PC-3 (cell line): ENCODE results near the gene ANKZF1. TPM values are rescaled to one million over a fixed set of nuclear protein-coding genes. Genes with fewer than 3 reads are reported as not detected.

ENCODE experiments used
- ATAC-seq: fragments of 200-7000 bp; cut with Tn5 transposase; 2 replicates; pipeline ENCODE4 v1.9.1; 2020; ENCODE audit warnings: mild to moderate bottlenecking, moderate library complexity
- BruUV-seq: library from RNA; stranded (reverse); fragments of 400-500 nt; replicated peaks from 2 replicates; lab custom pipeline; 2021; lab: Mats Ljungman, UMichigan
- CTCF ChIA-PET: fragments of 300-600 bp; sonication (Branson Sonifier 250); formaldehyde crosslinking; loops from one replicate; lab custom pipeline; 2022; ENCODE audit warnings: antibody characterized with exemption; lab: Charles Lee
- POLR2A ChIA-PET: fragments of 300-600 bp; sonication (Branson Sonifier 250); formaldehyde crosslinking; loops from one replicate; lab custom pipeline; 2022; ENCODE audit warnings: antibody characterized with exemption; ENCODE audit not compliant: unreplicated experiment; lab: Charles Lee
- DNase-seq: peaks from one replicate; pipeline ENCODE4 v3.0.0-alpha.2; 2015
- H2AFZ ChIP-seq: fragments of 300-600 bp; sonication (generic); 2 replicates; pipeline ENCODE4 v1.6.0; 2016; ENCODE audit warnings: antibody characterized with exemption, low read length
- H3F3A ChIP-seq: fragments of 300-600 bp; sonication (generic); one replicate; pipeline ENCODE4 v1.6.0; 2017; ENCODE audit warnings: antibody characterized with exemption, low read length, control low read depth, mild to moderate bottlenecking; ENCODE audit not compliant: unreplicated experiment
- H3K27ac ChIP-seq: fragments of 300-600 bp; sonication (generic); 2 replicates; pipeline ENCODE4 v1.5.1; 2016; ENCODE audit warnings: mild to moderate bottlenecking, low read length
- H3K27me3 ChIP-seq: fragments of 300-600 bp; sonication (generic); 2 replicates; pipeline ENCODE4 v1.6.1; 2016; ENCODE audit warnings: low read length, mixed read lengths
- H3K36me3 ChIP-seq: fragments of 300-600 bp; sonication (generic); 2 replicates; pipeline ENCODE4 v1.6.1; 2016; ENCODE audit warnings: low read depth, mixed run types, low read length, mixed read lengths
- H3K4me1 ChIP-seq: fragments of 300-600 bp; sonication (generic); 2 replicates; pipeline ENCODE4 v1.5.1; 2016; ENCODE audit warnings: low read length; ENCODE audit not compliant: insufficient read depth
- H3K4me2 ChIP-seq: fragments of 300-600 bp; sonication (generic); 2 replicates; pipeline ENCODE4 v1.6.0; 2016; ENCODE audit warnings: low read length
- H3K4me3 ChIP-seq: fragments of 300-600 bp; sonication (generic); 2 replicates; pipeline ENCODE4 v1.5.1; 2016; ENCODE audit warnings: mild to moderate bottlenecking, low read length, mixed read lengths
- H3K79me2 ChIP-seq: fragments of 300-600 bp; sonication (generic); 2 replicates; pipeline ENCODE4 v1.6.1; 2017; ENCODE audit warnings: low read length, mixed read lengths
- H3K9ac ChIP-seq: fragments of 300-600 bp; sonication (generic); 2 replicates; pipeline ENCODE4 v1.6.0; 2016; ENCODE audit warnings: mild to moderate bottlenecking, low read length
- H3K9me2 ChIP-seq: fragments of 300-600 bp; sonication (generic); replicated peaks from 2 replicates; pipeline ENCODE4 v1.6.1; 2016; ENCODE audit warnings: mixed run types, low read length, mixed read lengths
- H3K9me3 ChIP-seq: fragments of 300-600 bp; sonication (generic); 2 replicates; pipeline ENCODE4 v1.6.1; 2016; ENCODE audit warnings: low read length, mixed read lengths
- H4K20me1 ChIP-seq: fragments of 300-600 bp; sonication (generic); 2 replicates; pipeline ENCODE4 v1.6.1; 2016; ENCODE audit warnings: low read length, mixed read lengths
- EZH2 ChIP-seq: fragments of 300-600 bp; sonication (generic); IDR thresholded peaks from one replicate; pipeline ENCODE4 v1.6.1; 2017; ENCODE audit warnings: antibody characterized with exemption, mild to moderate bottlenecking, low read length; ENCODE audit not compliant: unreplicated experiment
- EZH2phosphoT487 ChIP-seq: fragments of 300-600 bp; sonication (generic); IDR thresholded peaks from 2 replicates; pipeline ENCODE4 v1.6.1; 2018; ENCODE audit warnings: mild to moderate bottlenecking, antibody characterized with exemption, low read length, borderline replicate concordance
- intact Hi-C: fragments of 100-400 bp; cut with micrococcal nuclease; formaldehyde crosslinking; loops from 2 replicates; pipeline ENCODE4 v1.9.0; 2023
- total RNA-seq: library from RNA; depleted of rRNA; stranded (reverse); fragments of >200 nt; gene quantifications from 2 replicates; pipeline ENCODE4 v1.2.3, GENCODE V29; 2014
- TF ChIP-seq, protein P1 (sequence below): fragments of 300-600 bp; sonication (generic); conservative IDR thresholded peaks from 2 replicates; pipeline ENCODE4 v1.5.1; 2017; ENCODE audit warnings: antibody characterized with exemption, low read depth, mild to moderate bottlenecking, low read length

ANKZF1 gene
- total RNA-seq, 1 experiment from 2014 or later, result 67.9 TPM

DNA sequence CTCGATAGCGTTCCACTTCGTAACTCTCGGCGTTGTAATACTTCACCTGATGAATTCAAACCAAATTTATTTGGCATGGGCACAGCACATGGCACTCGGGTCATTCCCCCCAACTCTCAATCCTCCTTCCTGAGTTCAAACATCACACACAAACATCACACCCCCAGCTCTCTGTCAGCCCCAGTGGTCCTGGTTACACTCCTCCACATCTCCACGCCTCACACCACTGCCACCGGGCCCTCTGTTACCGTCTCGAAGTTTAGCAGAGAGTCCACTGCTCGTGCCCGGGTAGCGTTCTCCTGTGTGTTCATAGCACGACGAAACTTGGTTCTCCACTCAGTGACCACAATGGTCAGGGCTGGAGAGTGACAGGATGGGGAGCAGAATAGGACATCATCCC lies 15.5 kb upstream of the ANKZF1 start:
- no TSS peak for BruUV-seq
- peaks cover 4% of the 10 kb centered on the region for H3K36me3 ChIP-seq
- no peaks in the 10 kb centered on the region for H3K9me3 ChIP-seq
- no peak overlapping the region for H3K9ac ChIP-seq
- no peak overlapping the region for H3K4me3 ChIP-seq
- DNase-seq (no peak), ATAC-seq (no peak)
- ChIA-PET CTCF (no interaction called here), POLR2A (no interaction called here)
- intact Hi-C loops, result no loop called here
- peaks cover 8% of the 10 kb centered on the region; the same call in 1 of the 2 replicates for H3K79me2 ChIP-seq
- H3K9me2 ChIP-seq, result no peaks in the 10 kb centered on the region
- TF ChIP-seq, protein P1, sequence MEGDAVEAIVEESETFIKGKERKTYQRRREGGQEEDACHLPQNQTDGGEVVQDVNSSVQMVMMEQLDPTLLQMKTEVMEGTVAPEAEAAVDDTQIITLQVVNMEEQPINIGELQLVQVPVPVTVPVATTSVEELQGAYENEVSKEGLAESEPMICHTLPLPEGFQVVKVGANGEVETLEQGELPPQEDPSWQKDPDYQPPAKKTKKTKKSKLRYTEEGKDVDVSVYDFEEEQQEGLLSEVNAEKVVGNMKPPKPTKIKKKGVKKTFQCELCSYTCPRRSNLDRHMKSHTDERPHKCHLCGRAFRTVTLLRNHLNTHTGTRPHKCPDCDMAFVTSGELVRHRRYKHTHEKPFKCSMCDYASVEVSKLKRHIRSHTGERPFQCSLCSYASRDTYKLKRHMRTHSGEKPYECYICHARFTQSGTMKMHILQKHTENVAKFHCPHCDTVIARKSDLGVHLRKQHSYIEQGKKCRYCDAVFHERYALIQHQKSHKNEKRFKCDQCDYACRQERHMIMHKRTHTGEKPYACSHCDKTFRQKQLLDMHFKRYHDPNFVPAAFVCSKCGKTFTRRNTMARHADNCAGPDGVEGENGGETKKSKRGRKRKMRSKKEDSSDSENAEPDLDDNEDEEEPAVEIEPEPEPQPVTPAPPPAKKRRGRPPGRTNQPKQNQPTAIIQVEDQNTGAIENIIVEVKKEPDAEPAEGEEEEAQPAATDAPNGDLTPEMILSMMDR, result no peak
- TF ChIP-seq EZH2phosphoT487 (no peak), EZH2 (no peak)
- no peak overlapping the region for H3K27ac ChIP-seq
- peaks cover 16% of the 10 kb centered on the region for H3K4me1 ChIP-seq
- H3F3A ChIP-seq, result peaks cover 3% of the 10 kb centered on the region
- H3K4me2 ChIP-seq, result no peak overlapping the region
- H3K27me3 ChIP-seq, result no peaks in the 10 kb centered on the region
- no peaks in the 10 kb centered on the region for H4K20me1 ChIP-seq
- H2AFZ ChIP-seq, result no peak overlapping the region

- no peaks in the 10 kb centered on the region for H3K27me3 ChIP-seq
- no peaks in the 10 kb centered on the region for H4K20me1 ChIP-seq
- no peak overlapping the region for H3K9ac ChIP-seq
- TF ChIP-seq EZH2phosphoT487, result no peak
- ATAC-seq (no peak), DNase-seq (no peak)
- no peak overlapping the region for H3K4me2 ChIP-seq
- POLR2A ChIA-PET, result no interaction called here
- H3K9me2 ChIP-seq, result no peaks in the 10 kb centered on the region
- BruUV-seq, result no TSS peak
- H3K27ac ChIP-seq, result no peak overlapping the region
- peaks cover 19% of the 10 kb centered on the region for H3K4me1 ChIP-seq
- no peak overlapping the region for H3K4me3 ChIP-seq
- H2AFZ ChIP-seq, result no peak overlapping the region
- H3K36me3 ChIP-seq, result peaks cover 4% of the 10 kb centered on the region
- CTCF ChIA-PET, result no interaction called here
- peaks cover 3% of the 10 kb centered on the region for H3F3A ChIP-seq
- intact Hi-C loops, result no loop called here
- peaks cover 8% of the 10 kb centered on the region; the same call in 1 of the 2 replicates for H3K79me2 ChIP-seq
- no peaks in the 10 kb centered on the region for H3K9me3 ChIP-seq
Measured at GRCh38 chr2:219214786-219215185, 14.8 kb upstream of the ANKZF1 start.

- Histone ChIP-seq H2AFZ (no peak overlapping the region), H3K27me3 (no peaks in the 10 kb centered on the region), H3K9ac (no peak overlapping the region), H3K4me2 (no peak overlapping the region), H3K4me3 (no peak overlapping the region), H4K20me1 (no peaks in the 10 kb centered on the region), H3F3A (peaks cover 3% of the 10 kb centered on the region), H3K36me3 (peaks cover 6% of the 10 kb centered on the region), H3K9me3 (no peaks in the 10 kb centered on the region), H3K9me2 (no peaks in the 10 kb centered on the region), H3K79me2 (peaks cover 8% of the 10 kb centered on the region; the same call in 1 of the 2 replicates), H3K27ac (no peak overlapping the region), H3K4me1 (peaks cover 19% of the 10 kb centered on the region)
- no TSS peak for BruUV-seq
- ATAC-seq (no peak), DNase-seq (no peak)
- POLR2A ChIA-PET, result no interaction called here
- intact Hi-C loops, result no loop called here
- no peak for TF ChIP-seq EZH2
- no peak for TF ChIP-seq EZH2phosphoT487
- TF ChIP-seq, protein P1, result no peak
- CTCF ChIA-PET, result no interaction called here
Measured at GRCh38 chr2:219215871-219216534, 13.6 kb upstream of the ANKZF1 start.
